Suppressor macrophage treated with lipopolysaccharide for 4 hours (primary cell): Measurements from ENCODE around the gene ISM2.

ENCODE experiments used
- DNase-seq: peaks from one replicate; pipeline ENCODE4 v3.0.0-alpha.2; 2020

Gene ISM2

DNA sequence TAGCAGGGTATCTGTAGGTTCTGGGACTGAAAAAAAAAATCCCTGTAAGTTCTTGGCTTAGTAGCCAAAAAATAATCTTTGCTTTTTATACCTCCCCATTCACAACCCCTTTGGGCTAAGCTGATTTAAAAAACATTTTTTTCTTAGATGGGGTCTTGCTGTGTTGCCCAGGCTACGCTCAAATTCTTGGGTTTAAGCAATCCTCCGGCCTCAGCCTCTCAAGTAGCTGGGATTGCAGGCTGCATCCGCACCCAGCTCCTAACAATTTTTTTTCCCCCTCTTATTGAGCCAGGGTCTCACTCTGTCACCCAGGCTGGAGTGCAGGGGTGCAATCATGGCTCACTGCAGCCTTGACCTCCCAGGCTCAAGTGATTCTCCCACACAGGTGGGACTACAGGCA, 9.1 kb upstream of the ISM2 start:
- no peak for DNase-seq

- no peak for DNase-seq
These were observed 6.4 kb upstream of the ISM2 start for GRCh38 chr14:77505031-77505430.

DNA sequence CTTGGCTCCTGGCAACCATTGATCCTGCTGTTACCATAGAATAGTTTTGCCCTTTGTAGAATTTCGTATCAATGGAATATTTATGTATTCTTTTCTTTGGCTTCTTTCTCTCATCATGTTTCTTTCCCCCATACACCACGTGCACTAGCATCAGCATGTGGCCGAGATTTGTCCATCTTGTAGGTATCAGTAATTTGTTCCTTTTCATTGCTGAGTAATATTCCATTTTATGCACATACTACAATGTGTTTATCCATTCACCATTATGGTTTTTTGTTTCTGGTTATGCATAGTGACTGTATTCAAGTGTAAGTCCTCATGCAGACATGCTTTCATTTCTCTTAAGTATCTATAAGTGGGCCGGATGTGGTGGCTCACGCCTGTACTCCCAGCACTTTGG, 4.5 kb upstream of the ISM2 start:
- no peak for DNase-seq

- no peak for DNase-seq
These were observed 3.6 kb upstream of the ISM2 start for GRCh38 chr14:77502109-77502782.

GRCh38 chr14:77498984-77499527, 440 bp upstream of the ISM2 start:
- DNase-seq: no peak

DNA sequence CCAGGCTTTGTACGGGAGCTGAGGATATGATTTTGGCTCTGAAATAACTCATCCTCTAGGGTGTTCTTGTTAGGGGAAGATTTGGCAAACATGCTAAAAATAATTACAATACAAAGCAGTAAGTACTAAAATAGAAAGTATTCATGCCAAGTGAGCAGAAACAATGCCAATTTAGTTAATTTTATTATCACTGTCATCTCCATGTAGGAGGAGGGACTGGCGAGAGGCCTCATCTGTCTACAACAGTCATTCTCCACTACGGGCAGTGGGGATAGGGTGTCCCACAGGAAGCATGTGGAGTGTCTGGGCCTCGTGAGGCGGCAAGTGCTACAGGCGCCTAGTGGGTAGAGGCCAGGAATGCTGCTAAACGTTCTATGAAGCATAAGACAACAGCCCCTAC, 3.3 kb downstream of the ISM2 start:
- no peak for DNase-seq

- DNase-seq: no peak
These were observed 7.6 kb downstream of the ISM2 start for GRCh38 chr14:77491056-77491455.

DNA sequence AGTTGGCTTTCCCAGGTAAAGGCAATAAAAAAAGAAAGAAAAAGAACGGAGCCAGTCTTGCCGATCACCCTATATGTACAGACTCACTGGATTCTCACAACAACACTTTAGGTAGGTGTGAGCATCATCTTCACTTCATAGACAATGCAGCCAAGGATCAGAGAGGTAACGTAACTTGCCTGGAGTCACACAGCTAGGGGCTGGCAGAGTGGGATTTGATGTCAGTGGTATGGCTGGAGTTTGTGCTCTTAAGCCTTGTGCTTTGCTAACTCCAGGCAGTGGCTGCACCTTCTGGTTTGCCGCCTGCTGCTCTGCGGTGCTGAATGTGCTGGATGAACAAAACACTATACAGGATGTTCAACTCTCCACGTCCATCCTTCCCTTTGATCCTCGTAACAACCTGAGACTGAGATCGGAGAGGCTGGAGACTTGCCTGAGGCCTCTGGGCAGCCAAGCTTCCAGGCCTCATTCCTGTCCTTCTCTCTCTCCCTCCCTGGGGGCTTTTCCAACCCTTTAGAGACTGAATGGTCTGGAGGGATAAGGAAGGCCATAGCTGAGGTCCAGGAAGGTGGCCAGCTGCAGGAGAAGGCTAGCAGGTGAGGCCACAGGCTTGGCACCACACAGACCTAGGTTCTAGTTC, 8.1 kb downstream of the ISM2 start:
- no peak for DNase-seq

GRCh38 chr14:77489041-77489440, 9.6 kb downstream of the ISM2 start:
- DNase-seq: no peak

- no peak for DNase-seq
These were observed 10.1 kb downstream of the ISM2 start for GRCh38 chr14:77488558-77488957.

DNA sequence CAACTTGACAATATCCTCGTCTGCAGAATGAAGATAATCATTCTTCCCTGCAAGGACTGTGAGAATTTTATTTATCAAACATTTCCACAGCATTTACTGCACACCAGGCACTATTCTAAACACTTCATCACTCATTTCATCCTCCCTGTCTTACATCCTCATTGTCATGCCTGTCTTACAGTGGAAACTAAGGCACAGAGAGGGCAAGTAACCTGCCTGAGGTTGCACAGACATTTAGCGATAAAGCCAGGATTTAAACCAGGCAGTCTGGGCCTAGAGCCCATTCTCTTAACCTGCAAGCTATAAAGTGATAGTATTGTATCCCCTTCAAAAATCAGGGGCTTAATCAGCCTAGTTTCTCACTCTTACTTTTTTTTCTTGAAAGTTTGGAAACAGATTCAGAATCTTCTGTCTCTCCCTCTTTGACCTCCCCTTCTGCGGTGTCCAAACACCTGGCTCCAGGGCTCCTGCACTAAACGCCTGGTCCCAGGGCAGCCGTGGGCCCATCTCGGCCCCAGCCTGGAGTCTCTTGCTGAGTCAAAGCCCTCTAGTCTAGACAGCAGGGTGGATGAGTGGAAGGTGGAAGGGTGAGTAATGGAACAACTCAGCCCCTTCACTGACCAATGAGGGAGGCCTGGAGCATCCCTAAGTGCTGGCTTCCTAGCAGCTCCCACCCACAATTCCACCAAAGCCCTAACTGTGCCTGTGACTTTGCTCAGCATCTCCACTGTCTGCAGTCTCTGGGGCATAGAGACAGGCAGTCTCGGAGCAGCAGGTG, 12.5 kb downstream of the ISM2 start:
- DNase-seq: no peak

DNA sequence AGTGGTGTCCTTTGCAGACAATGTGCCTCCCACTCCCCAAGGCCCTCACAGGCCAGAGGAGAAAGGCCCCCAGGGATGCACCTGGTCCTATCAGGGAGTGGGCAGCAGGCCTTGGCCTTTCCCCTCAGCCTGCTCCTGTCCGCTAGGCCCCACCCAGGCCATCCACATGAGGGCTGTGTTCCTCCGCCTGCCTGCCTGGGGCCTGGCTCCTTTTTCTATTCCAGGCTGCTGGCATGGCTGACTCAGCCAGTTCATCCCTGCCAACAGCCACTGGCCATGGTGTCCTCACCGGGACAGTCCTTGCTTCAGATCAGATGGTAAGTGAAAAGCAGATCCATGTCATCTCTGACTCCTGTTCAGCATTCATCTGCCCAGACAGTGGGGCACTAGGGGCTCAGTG, 13.4 kb downstream of the ISM2 start:
- DNase-seq: no peak

- no peak for DNase-seq
These were observed 16.2 kb downstream of the ISM2 start for GRCh38 chr14:77482422-77482821.

DNA sequence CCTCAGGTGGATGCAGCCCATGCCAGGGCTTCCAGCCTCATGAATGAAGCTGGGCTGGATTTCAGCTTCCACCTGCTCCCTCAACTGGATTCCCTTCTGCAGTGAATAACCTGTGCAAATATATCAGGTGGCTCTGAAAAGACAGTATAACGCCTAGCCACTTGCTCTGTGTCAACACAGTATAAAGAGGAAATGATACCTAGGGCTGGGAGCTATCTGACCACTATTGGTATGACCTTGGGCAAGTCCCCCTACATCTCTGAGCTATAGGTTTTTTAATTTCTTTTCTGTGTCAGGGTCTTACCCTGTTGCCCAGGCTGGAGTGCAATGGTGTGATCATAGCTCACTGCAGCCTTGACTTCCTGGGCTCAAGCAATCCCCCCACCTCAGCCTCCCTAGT, 19.8 kb downstream of the ISM2 start:
- no peak for DNase-seq

GRCh38 chr14:77478029-77478428, 20.6 kb downstream of the ISM2 start:
- DNase-seq: no peak

- no peak for DNase-seq
These were observed 23.0 kb downstream of the ISM2 start for GRCh38 chr14:77475432-77476115.

DNA sequence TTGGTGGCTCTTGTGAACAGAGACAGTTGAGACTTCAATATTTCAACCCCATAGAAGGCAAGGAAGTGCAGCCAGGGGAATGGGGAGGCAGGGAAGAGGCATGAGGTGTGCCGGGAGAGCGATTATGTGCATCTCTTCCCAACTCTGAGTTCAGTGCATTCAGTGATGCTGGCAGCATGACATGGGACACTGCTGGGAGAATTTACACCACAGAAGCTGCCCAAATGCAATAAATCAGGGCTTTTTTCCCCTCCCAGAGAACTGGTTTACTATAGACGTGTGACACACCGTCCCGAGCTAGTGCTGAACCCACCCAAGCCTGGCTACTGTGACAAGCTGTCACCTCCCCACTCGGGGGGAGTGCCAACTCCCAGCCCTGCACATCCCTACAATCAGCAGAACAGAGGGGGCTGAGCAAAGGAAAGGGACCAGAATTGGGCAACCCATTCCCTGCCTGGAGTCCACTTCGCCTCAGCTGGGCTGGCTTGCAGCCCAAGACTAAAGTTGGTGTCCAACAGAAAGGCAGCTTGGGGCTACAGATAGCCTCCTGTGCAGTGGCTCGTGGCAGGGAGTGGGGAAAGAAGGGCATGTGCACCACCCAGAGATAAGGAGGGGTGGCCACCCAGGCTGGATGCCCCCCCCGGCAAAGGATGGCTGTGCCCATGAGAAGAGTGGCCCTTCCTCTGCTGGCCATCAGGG, 24.0 kb downstream of the ISM2 start:
- DNase-seq: no peak

DNA sequence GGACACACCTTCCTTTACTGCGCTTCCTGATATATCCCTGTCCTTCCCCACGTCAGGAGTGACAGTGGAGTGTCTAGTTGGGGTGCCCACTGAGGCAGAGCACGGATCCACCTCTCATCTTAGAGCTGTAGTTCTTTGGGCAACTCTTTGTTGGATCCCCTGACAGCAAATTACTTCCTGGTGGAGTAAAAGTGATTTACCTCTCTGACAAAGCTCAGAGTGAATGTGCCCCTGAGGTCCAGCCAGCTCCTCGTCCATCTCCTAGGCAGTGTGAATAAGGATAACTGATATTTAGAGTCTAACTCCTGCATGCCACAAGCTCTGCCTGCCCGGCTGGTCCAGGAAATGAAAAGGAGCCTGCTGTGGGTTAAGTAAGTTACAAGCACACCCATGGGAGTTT, 24.7 kb downstream of the ISM2 start:
- no peak for DNase-seq

- no peak for DNase-seq
These were observed 28.3 kb downstream of the ISM2 start for GRCh38 chr14:77470224-77470870.

DNA sequence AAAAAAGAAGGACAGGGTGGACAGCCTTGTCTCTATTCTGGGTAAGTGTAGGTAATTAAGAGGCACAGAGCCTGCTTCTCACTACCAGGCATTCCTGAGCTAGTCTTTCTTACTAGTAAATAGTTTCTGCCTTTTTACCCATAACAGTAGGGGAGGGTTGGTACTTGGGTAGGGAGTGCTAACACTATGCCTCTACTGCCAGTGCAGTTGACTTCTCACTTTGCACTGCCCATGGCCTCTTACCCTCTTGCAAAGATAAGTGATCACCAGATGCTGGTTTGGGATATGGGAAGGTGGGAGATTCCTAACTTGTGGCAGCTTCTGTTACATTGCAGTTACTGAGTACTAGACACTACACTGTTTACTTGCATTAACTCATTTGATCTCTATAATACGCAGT, 29.1 kb downstream of the ISM2 start:
- DNase-seq: no peak

GRCh38 chr14:77469067-77469505, 29.5 kb downstream of the ISM2 start:
- DNase-seq: no peak

GRCh38 chr14:77467801-77468200, 30.8 kb downstream of the ISM2 start:
- DNase-seq: no peak
